Mucosa of rectum (tissue), 2 donors: ENCODE measurements around the gene TARBP1.
"Not testable (repeated sequence)": the region's sequence is repeated elsewhere in the genome, so short reads cannot be mapped to it uniquely, and the experiment has no call there.

Experiments used
- H3K27ac ChIP-seq, 2 donors: one replicate each; pipeline ENCODE4 v1.7.0; 2013; ENCODE audit warnings: inconsistent platforms in 2 of 2, low read depth in 2 of 2, low read length in 2 of 2
- H3K27me3 ChIP-seq, 2 donors: one replicate each; pipeline ENCODE4 v1.7.0; 2013; ENCODE audit warnings: low read length in 2 of 2; ENCODE audit not compliant: control insufficient read depth in 2 of 2, insufficient read depth in 2 of 2
- H3K36me3 ChIP-seq, 2 donors: one replicate each; pipeline ENCODE4 v1.7.0; 2013; ENCODE audit warnings: low read length in 2 of 2; ENCODE audit not compliant: control insufficient read depth in 2 of 2, insufficient read depth in 2 of 2
- H3K4me1 ChIP-seq, 2 donors: one replicate each; pipeline ENCODE4 v1.7.0; 2013; ENCODE audit warnings: low read length in 2 of 2, mild to moderate bottlenecking in 1 of 2; ENCODE audit not compliant: control insufficient read depth in 2 of 2, insufficient read depth in 2 of 2
- H3K4me3 ChIP-seq, 2 donors: one replicate each; pipeline ENCODE4 v1.7.0; 2013; ENCODE audit warnings: low read length in 2 of 2
- H3K9ac ChIP-seq, 2 donors: one replicate each; pipeline ENCODE4 v1.7.0; 2013; ENCODE audit warnings: low read length in 2 of 2, low read depth in 1 of 2, mild to moderate bottlenecking in 1 of 2
- H3K9me3 ChIP-seq, 2 donors: one replicate each; pipeline ENCODE4 v1.7.0; 2013; ENCODE audit warnings: low read length in 2 of 2; ENCODE audit not compliant: control insufficient read depth in 2 of 2
- donor health status: healthy.
- donor health status: Normal muscosa, but diverticular disease.

Gene TARBP1

DNA sequence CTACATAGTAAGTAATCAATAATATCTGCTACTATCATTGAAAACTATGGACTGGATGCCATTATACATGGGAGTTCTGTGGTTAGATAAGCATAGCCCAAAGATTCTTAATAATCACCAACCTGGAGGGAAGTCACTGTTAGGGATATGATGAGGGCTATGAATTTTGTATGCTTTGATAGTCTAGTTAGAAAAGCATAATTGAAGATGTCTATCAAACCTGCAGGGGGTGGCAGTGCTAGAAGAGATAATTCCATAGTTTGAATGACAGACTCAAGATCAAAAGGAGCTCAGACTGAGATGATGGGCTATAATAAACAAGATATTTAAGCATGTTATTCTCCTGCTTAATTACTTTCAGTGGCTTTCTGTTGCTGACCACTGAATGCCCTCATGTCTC lies 121.1 kb downstream of the TARBP1 start:
- Histone ChIP-seq H3K4me1 (no peaks in the 10 kb centered on the region), H3K9ac (no peak overlapping the region), H3K36me3 (no peaks in the 10 kb centered on the region), H3K27me3 (no peaks in the 10 kb centered on the region), H3K27ac (no peak overlapping the region), H3K4me3 (no peak overlapping the region), H3K9me3 (peaks cover 0 to 3% of the 10 kb centered on the region in 2 donors)

GRCh38 chr1:234356615-234357269 lies 122.2 kb downstream of the TARBP1 start:
- not testable (repeated sequence) for H3K36me3 ChIP-seq, H3K27me3 ChIP-seq, H3K9me3 ChIP-seq, H3K4me1 ChIP-seq
- H3K27ac ChIP-seq, result peak overlapping the region in 1 of 2 donors; percentile 15
- peak overlapping the region; percentile 62 to 91 for H3K4me3 ChIP-seq
- H3K9ac ChIP-seq, result peak overlapping the region in 1 of 2 donors; percentile 64

GRCh38 chr1:234355782-234356510 lies 123.0 kb downstream of the TARBP1 start:
- no peak overlapping the region for H3K27ac ChIP-seq

DNA sequence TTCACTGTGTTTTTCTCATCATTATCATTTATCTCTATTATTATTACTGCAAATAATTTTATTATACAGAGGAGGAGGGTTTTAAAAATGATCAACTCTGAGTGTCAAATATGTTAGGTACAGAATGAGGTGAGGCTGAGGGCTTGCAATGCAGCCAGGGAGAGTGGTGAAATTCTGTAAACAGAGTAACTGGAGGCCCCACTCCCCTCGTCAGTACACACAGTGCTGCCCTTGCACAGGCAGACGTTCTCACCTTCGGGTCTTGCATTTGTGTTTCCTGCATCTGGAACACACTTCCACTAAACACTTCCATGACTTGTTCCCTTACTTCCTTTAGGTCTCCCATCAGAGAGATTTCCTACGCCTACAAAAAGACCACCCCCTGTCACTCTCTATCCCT lies 130.0 kb downstream of the TARBP1 start:
- H3K9ac ChIP-seq, result no peak overlapping the region
- H3K9me3 ChIP-seq, result peaks cover 0 to 3% of the 10 kb centered on the region in 2 donors

More at GRCh38 chr1:234355782-234356510, 123.0 kb downstream of the TARBP1 start:
- no peaks in the 10 kb centered on the region for H3K4me1 ChIP-seq
- H3K4me3 ChIP-seq, result no peak overlapping the region
- no peak overlapping the region for H3K9ac ChIP-seq
- no peaks in the 10 kb centered on the region for H3K27me3 ChIP-seq
- no peaks in the 10 kb centered on the region for H3K36me3 ChIP-seq
- peaks cover 0 to 3% of the 10 kb centered on the region in 2 donors for H3K9me3 ChIP-seq

GRCh38 chr1:234345237-234345636 lies 133.7 kb downstream of the TARBP1 start:
- Histone ChIP-seq H3K9ac (no peak overlapping the region), H3K36me3 (no peaks in the 10 kb centered on the region), H3K4me3 (no peak overlapping the region), H3K4me1 (no peaks in the 10 kb centered on the region), H3K27me3 (peaks cover 0 to 4% of the 10 kb centered on the region in 2 donors), H3K9me3 (no peaks in the 10 kb centered on the region), H3K27ac (no peak overlapping the region)

More for the DNA sequence above, 130.0 kb downstream of the TARBP1 start:
- no peaks in the 10 kb centered on the region for H3K4me1 ChIP-seq
- H3K27me3 ChIP-seq, result peaks cover 0 to 4% of the 10 kb centered on the region in 2 donors
- H3K27ac ChIP-seq, result no peak overlapping the region
- H3K36me3 ChIP-seq, result no peaks in the 10 kb centered on the region
- no peak overlapping the region for H3K4me3 ChIP-seq

- Histone ChIP-seq H3K4me3 (no peak overlapping the region), H3K27ac (no peak overlapping the region), H3K4me1 (no peaks in the 10 kb centered on the region), H3K9ac (no peak overlapping the region), H3K9me3 (no peaks in the 10 kb centered on the region), H3K27me3 (no peaks in the 10 kb centered on the region), H3K36me3 (no peaks in the 10 kb centered on the region)
Measured at GRCh38 chr1:234342774-234343173, 136.2 kb downstream of the TARBP1 start.
